Retinal pigment epithelial cell (primary cell): ENCODE data around the gene VPS13D.

Experiments
- DNase-seq: peaks from one replicate; pipeline ENCODE4 v3.0.0-alpha.2; 2010; ENCODE audit warnings: low read depth
- H3K4me3 ChIP-seq: 2 replicates; pipeline ENCODE4 v1.5.1; 2011; ENCODE audit warnings: mild to moderate bottlenecking, low read length, control low read depth, moderate library complexity
- CTCF ChIP-seq: conservative IDR thresholded peaks from 2 replicates; pipeline ENCODE4 v1.5.1; 2011; ENCODE audit warnings: low read depth, low read length, control low read depth, inconsistent platforms

The VPS13D gene

GRCh38 chr1:12408662-12409061 is 178.8 kb downstream of the VPS13D start:
- no peak for DNase-seq
- TF ChIP-seq CTCF, result no peak
- no peak overlapping the region for H3K4me3 ChIP-seq

GRCh38 chr1:12409681-12410080 is 179.9 kb downstream of the VPS13D start:
- H3K4me3 ChIP-seq, result no peak overlapping the region
- DNase-seq, result no peak
- no peak for TF ChIP-seq CTCF

- TF ChIP-seq CTCF, result no peak
- H3K4me3 ChIP-seq, result no peak overlapping the region
- no peak for DNase-seq
Measured at GRCh38 chr1:12410351-12410750, 180.5 kb downstream of the VPS13D start.

GRCh38 chr1:12411098-12411497 is 181.3 kb downstream of the VPS13D start:
- no peak for TF ChIP-seq CTCF
- H3K4me3 ChIP-seq, result no peak overlapping the region
- no peak for DNase-seq

- H3K4me3 ChIP-seq, result no peak overlapping the region
- TF ChIP-seq CTCF, result no peak
- DNase-seq, result no peak
Measured at GRCh38 chr1:12411747-12412146, 181.9 kb downstream of the VPS13D start.

- no peak for DNase-seq
- TF ChIP-seq CTCF, result no peak
- H3K4me3 ChIP-seq, result no peak overlapping the region
Measured at GRCh38 chr1:12412439-12412838, 182.6 kb downstream of the VPS13D start.

- no peak overlapping the region for H3K4me3 ChIP-seq
- no peak for TF ChIP-seq CTCF
- no peak for DNase-seq
Measured at GRCh38 chr1:12413664-12414410, 184.0 kb downstream of the VPS13D start.
